DMS53 treated with DMSO at 0.1 percent for 48 hours (cell line): ENCODE results near the gene GPR52.

ENCODE experiments used
- DNase-seq: peaks from one replicate; lab custom pipeline; 2025; ENCODE audit not compliant: unreplicated experiment; lab: John Stamatoyannopoulos, UW

GPR52 gene

DNA sequence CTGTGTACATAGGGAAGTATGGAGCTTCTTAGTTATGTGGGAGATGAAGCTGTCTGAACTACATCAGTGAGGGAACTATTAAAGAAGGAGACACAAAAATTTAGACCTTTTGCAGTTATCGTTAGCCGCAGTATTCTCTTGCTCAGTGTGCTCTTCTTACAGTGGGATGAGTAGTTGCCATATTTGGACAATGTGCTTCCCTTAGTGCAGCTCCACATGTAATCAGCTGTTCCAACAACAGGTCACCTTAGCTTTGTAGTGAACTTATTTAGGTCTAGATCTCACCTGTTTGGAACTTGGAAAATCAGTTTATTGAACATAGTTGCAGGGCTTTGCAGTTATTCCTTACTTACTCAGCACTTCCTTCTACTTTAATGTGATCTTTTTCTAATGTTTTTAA, 18.1 kb downstream of the GPR52 start:
- DNase-seq: no peak

- no peak for DNase-seq
Observed at GRCh38 chr1:174466607-174467006, 18.8 kb downstream of the GPR52 start.

DNA sequence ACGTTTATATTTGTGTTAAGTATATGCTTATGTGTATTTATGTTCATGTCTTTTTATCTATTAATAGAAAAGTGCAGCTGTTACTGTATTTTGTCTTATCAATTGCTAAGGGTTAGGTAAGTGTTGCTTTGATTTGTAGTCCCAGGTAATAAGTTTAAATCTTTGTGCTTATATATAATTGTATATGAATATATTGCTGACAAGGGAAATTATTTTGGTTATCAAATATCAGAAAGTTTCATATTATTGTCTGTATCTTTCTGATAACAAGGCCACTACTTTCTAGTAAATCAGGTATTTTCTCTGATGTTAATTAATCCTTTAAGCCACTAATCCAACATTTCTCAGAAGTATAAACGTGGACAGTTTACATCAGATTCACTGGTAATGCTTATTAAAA, 21.3 kb downstream of the GPR52 start:
- no peak for DNase-seq

DNA sequence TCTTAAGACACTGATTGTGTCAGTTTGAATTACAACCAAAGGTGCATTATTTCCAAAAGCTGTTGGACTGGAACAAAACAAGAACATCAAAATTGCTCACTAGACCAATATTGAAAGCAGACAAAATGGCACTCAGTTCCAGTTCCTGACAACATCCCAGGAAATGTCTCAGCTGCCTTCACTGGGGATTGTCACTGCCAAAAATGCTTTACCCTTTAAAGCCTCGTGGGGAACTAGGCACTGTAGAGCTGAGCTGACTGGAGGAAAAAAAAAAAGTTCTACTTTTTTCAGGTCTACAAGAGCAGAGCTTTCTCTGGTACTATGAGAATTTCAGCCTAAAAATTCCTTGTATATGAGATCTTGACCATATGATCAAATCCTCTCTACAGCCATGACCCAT, 21.9 kb downstream of the GPR52 start:
- no peak for DNase-seq

DNA sequence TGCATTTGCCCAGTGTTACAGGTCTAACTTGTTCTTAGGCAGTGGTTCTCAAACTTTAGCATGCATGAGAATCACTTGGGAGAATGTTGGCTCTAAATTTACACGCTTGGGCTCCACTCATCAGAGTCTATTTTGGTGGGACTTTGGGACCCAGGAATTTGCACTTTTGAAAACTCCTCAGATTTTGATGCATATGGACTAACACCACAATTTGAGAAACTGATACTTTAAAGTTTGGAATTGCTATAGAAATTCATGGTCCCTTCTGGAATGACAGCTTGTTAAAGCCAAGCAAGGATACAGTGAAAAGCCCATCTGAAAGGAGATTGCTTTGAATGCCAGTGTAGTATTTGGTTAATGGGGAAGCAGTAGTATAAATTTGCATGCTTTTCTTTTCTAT, 31.5 kb downstream of the GPR52 start:
- no peak for DNase-seq

GRCh38 chr1:174480324-174480723, 32.6 kb downstream of the GPR52 start:
- no peak for DNase-seq

DNA sequence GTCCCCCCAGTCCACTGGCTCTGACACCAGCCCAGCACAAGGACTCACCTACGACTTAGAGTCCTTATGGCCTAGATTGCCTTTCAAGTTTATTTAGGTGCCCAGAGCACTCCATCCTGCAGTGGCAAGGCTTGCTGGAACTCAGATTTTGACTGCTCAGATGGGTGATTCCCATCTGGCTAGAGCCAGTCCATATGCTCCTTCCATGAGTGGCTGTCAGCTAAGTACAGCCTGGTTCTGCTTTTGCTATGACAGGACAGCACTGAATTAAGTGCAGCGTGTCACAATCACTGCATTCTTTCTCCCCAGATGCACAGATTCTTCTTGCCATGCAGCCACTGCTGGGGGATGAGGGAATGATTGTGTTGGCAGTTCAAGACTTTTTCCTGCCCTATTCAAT, 43.8 kb downstream of the GPR52 start:
- no peak for DNase-seq

- no peak for DNase-seq
Observed at GRCh38 chr1:174497478-174497877, 49.7 kb downstream of the GPR52 start.
